ENCODE measurements around the gene ATG13.

The ATG13 gene

DNA sequence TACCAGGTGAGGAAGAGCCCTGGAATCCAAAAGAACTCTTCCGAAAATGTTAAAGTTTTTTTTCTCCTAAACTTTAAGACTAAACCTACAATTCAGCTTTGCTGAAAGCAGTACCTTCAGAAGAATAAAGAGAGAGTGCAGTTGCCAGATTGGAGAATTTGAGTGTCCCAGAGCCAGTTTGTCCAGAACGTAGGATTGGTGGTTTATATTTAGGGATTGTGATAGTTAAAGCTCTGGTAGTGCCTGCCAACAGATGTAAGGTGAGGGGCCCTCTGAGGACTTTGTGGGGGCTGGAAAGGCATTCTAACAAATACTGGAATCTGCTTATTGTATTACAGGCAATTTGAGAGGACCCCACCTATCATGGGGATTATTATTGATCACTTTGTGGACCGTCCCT lies 39.8 kb downstream of the ATG13 start:
- H2AFZ ChIP-seq (ENCODE audit: low read depth, low read length) = no peak overlapping the region
- no peaks in the 10 kb centered on the region for H4K20me1 ChIP-seq (ENCODE audit: insufficient read depth, low read length)
- H3K79me2 ChIP-seq (ENCODE audit: low read length) = no peaks in the 10 kb centered on the region
- no peaks in the 10 kb centered on the region for H3K9me3 ChIP-seq (ENCODE audit: insufficient read depth, low read length)
- no peak overlapping the region for H3K4me2 ChIP-seq (ENCODE audit: low read length)
- no peak overlapping the region for H3K27ac ChIP-seq (ENCODE audit: low read length)
- no peaks in the 10 kb centered on the region for H3K27me3 ChIP-seq (ENCODE audit: low read depth, low read length)
- TF ChIP-seq CTCF (IDR thresholded peaks at IDR 0.05; ENCODE audit: low read depth, low read length) (no peak), EZH2phosphoT487 (IDR thresholded peaks at IDR 0.05; ENCODE audit: low read depth) (no peak)
- H3K4me3 ChIP-seq (ENCODE audit: low read length) = no peak overlapping the region
- H3K36me3 ChIP-seq (replicated peaks; ENCODE audit: low read depth, low read length) = peaks cover 4% of the 10 kb centered on the region
- no peaks in the 10 kb centered on the region for H3K4me1 ChIP-seq (ENCODE audit: low read length)
- no peak overlapping the region for H3K9ac ChIP-seq (ENCODE audit: low read length)

DNA sequence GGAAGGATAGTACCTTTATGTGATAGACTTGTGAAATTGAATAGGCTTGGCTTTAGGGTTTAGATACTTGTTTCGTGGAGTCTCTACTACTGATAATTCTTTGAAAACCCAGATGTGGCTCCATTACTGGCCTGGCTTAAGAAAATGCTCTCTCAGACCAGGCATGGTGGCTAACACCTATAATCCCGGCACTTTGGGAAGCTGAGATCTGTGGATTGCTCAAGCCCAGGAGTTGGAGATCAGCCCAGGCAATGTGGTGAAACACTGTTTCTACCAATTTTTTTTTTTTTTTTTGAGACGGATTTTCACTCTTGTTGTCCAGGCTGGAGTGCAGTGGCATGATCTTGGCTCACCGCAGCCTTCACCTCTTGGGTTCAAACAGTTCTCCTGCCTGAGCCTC lies 40.9 kb downstream of the ATG13 start:
- no peaks in the 10 kb centered on the region for H3K9me3 ChIP-seq (ENCODE audit: insufficient read depth, low read length)
- H3K36me3 ChIP-seq (replicated peaks; ENCODE audit: low read depth, low read length) = peaks cover 8% of the 10 kb centered on the region
- no peak overlapping the region for H3K4me3 ChIP-seq (ENCODE audit: low read length)
- H4K20me1 ChIP-seq (ENCODE audit: insufficient read depth, low read length) = no peaks in the 10 kb centered on the region
- TF ChIP-seq EZH2phosphoT487 (IDR thresholded peaks at IDR 0.05; ENCODE audit: low read depth) = no peak
- TF ChIP-seq CTCF (IDR thresholded peaks at IDR 0.05; ENCODE audit: low read depth, low read length) = no peak
- H3K79me2 ChIP-seq (ENCODE audit: low read length) = no peaks in the 10 kb centered on the region
- no peaks in the 10 kb centered on the region for H3K4me1 ChIP-seq (ENCODE audit: low read length)
- H3K9ac ChIP-seq (ENCODE audit: low read length) = no peak overlapping the region
- no peaks in the 10 kb centered on the region for H3K27me3 ChIP-seq (ENCODE audit: low read depth, low read length)
- H2AFZ ChIP-seq (ENCODE audit: low read depth, low read length) = no peak overlapping the region
- H3K4me2 ChIP-seq (ENCODE audit: low read length) = no peak overlapping the region
- H3K27ac ChIP-seq (ENCODE audit: low read length) = no peak overlapping the region

GRCh38 chr11:46659908-46660307 lies 42.6 kb downstream of the ATG13 start:
- TF ChIP-seq EZH2phosphoT487 (IDR thresholded peaks at IDR 0.05; ENCODE audit: low read depth) (no peak), CTCF (IDR thresholded peaks at IDR 0.05; ENCODE audit: low read depth, low read length) (no peak)
- peaks cover 10% of the 10 kb centered on the region for H3K36me3 ChIP-seq (replicated peaks; ENCODE audit: low read depth, low read length)
- H3K4me2 ChIP-seq (ENCODE audit: low read length) = no peak overlapping the region
- no peaks in the 10 kb centered on the region for H3K4me1 ChIP-seq (ENCODE audit: low read length)
- H4K20me1 ChIP-seq (ENCODE audit: insufficient read depth, low read length) = no peaks in the 10 kb centered on the region
- no peak overlapping the region for H3K27ac ChIP-seq (ENCODE audit: low read length)
- H3K9ac ChIP-seq (ENCODE audit: low read length) = no peak overlapping the region
- no peaks in the 10 kb centered on the region for H3K79me2 ChIP-seq (ENCODE audit: low read length)
- H3K27me3 ChIP-seq (ENCODE audit: low read depth, low read length) = no peaks in the 10 kb centered on the region
- H2AFZ ChIP-seq (ENCODE audit: low read depth, low read length) = no peak overlapping the region
- no peaks in the 10 kb centered on the region for H3K9me3 ChIP-seq (ENCODE audit: insufficient read depth, low read length)
- H3K4me3 ChIP-seq (ENCODE audit: low read length) = no peak overlapping the region

- peaks cover 10% of the 10 kb centered on the region for H3K36me3 ChIP-seq (replicated peaks; ENCODE audit: low read depth, low read length)
- no peaks in the 10 kb centered on the region for H4K20me1 ChIP-seq (ENCODE audit: insufficient read depth, low read length)
- no peak overlapping the region for H3K4me2 ChIP-seq (ENCODE audit: low read length)
- no peaks in the 10 kb centered on the region for H3K79me2 ChIP-seq (ENCODE audit: low read length)
- H3K27me3 ChIP-seq (ENCODE audit: low read depth, low read length) = no peaks in the 10 kb centered on the region
- H3K4me1 ChIP-seq (ENCODE audit: low read length) = no peaks in the 10 kb centered on the region
- H3K9me3 ChIP-seq (ENCODE audit: insufficient read depth, low read length) = no peaks in the 10 kb centered on the region
- TF ChIP-seq CTCF (IDR thresholded peaks at IDR 0.05; ENCODE audit: low read depth, low read length) = no peak
- TF ChIP-seq EZH2phosphoT487 (IDR thresholded peaks at IDR 0.05; ENCODE audit: low read depth) = no peak
- no peak overlapping the region for H3K4me3 ChIP-seq (ENCODE audit: low read length)
- H2AFZ ChIP-seq (ENCODE audit: low read depth, low read length) = no peak overlapping the region
- H3K9ac ChIP-seq (ENCODE audit: low read length) = no peak overlapping the region
- H3K27ac ChIP-seq (ENCODE audit: low read length) = no peak overlapping the region
These were observed 44.5 kb downstream of the ATG13 start for GRCh38 chr11:46661836-46662235.

Measured in OCI-LY3 (cell line).